OCI-LY3 (cell line): ENCODE measurements around the gene FRMPD1.

ENCODE experiments used
- H2AFZ ChIP-seq: fragments of 200-600, 300-600 bp; shearing (Covaris generic); 2 replicates; pipeline ENCODE4 v1.6.0; 2014; ENCODE audit warnings: antibody characterized with exemption, low read depth, low read length
- H3K27ac ChIP-seq: fragments of 200-600, 300-600 bp; sonication (generic); 2 replicates; pipeline ENCODE4 v1.5.1; 2014; ENCODE audit warnings: mild to moderate bottlenecking, low read length, moderate library complexity, mixed read lengths
- H3K27me3 ChIP-seq: fragments of 200-600, 300-600 bp; sonication (generic); 2 replicates; pipeline ENCODE4 v1.6.1; 2014; ENCODE audit warnings: low read depth, low read length, mixed read lengths
- H3K36me3 ChIP-seq: fragments of 200-600, 300-600 bp; sonication (generic); replicated peaks from 2 replicates; pipeline ENCODE3; 2014; ENCODE audit warnings: low read depth, low read length, mixed read lengths
- H3K4me1 ChIP-seq: fragments of 300-600, 200-600 bp; sonication (generic); 2 replicates; pipeline ENCODE4 v1.6.1; 2014; ENCODE audit warnings: low read length, mixed read lengths
- H3K4me2 ChIP-seq: fragments of 200-600, 300-600 bp; sonication (generic); 2 replicates; pipeline ENCODE4 v1.6.1; 2014; ENCODE audit warnings: low read length, mixed read lengths
- H3K4me3 ChIP-seq: fragments of 300-600, 200-600 bp; sonication (generic); 2 replicates; pipeline ENCODE4 v1.5.1; 2014; ENCODE audit warnings: antibody characterized with exemption, mild to moderate bottlenecking, low read length, moderate library complexity
- H3K79me2 ChIP-seq: fragments of 300-600, 200-600 bp; shearing (Covaris generic); 2 replicates; pipeline ENCODE4 v1.6.1; 2014; ENCODE audit warnings: mild to moderate bottlenecking, low read length, mixed read lengths
- H3K9ac ChIP-seq: fragments of 300-600, 200-600 bp; shearing (Covaris generic); 2 replicates; pipeline ENCODE4 v1.6.0; 2014; ENCODE audit warnings: mild to moderate bottlenecking, low read length, moderate library complexity
- H3K9me3 ChIP-seq: fragments of 200-600, 300-600 bp; shearing (Covaris generic); 2 replicates; pipeline ENCODE4 v1.6.1; 2014; ENCODE audit warnings: low read length, mixed read lengths; ENCODE audit not compliant: insufficient read depth
- H4K20me1 ChIP-seq: fragments of 200-600, 300-600 bp; sonication (generic); 2 replicates; pipeline ENCODE4 v1.6.1; 2016; ENCODE audit warnings: low read length, mixed read lengths; ENCODE audit not compliant: insufficient read depth
- EZH2phosphoT487 ChIP-seq: fragments of 200-600 bp; shearing (Covaris generic); IDR thresholded peaks from 2 replicates; pipeline ENCODE4 v1.6.1; 2018; ENCODE audit warnings: antibody characterized with exemption, mixed run types, low read depth
- TF ChIP-seq, protein P1 (sequence below): fragments of 200-600, 300-600 bp; sonication (generic); IDR thresholded peaks from 2 replicates; pipeline ENCODE4 v1.5.1; 2014; ENCODE audit warnings: antibody characterized with exemption, low read length, low read depth

Gene FRMPD1

DNA sequence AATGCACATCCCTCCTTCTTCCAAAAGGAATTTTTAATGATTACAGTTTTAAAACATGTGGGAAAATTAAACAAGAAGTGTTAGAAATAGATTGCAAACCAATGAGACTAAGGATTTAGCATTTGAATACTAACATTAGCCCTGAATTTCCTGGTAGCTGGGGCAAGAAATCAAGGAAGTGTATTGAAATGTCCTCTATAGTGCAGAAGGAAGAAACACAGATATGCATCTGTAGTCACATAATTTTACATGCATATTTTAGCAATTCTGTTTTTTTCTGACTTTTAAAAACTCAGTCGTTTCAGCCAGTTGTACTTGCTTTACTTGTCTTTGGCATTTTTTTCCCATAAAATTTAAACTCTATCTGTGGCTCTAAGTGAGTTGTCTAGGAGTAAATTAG is 45.8 kb downstream of the FRMPD1 start:
- Histone ChIP-seq H4K20me1 (no peaks in the 10 kb centered on the region), H3K27me3 (peaks cover 48% of the 10 kb centered on the region), H3K36me3 (no peaks in the 10 kb centered on the region), H3K4me3 (no peak overlapping the region), H3K4me2 (no peak overlapping the region), H3K9ac (no peak overlapping the region), H3K79me2 (no peaks in the 10 kb centered on the region), H3K4me1 (no peaks in the 10 kb centered on the region), H3K9me3 (no peaks in the 10 kb centered on the region), H2AFZ (no peak overlapping the region), H3K27ac (no peak overlapping the region)
- TF ChIP-seq, protein P1, sequence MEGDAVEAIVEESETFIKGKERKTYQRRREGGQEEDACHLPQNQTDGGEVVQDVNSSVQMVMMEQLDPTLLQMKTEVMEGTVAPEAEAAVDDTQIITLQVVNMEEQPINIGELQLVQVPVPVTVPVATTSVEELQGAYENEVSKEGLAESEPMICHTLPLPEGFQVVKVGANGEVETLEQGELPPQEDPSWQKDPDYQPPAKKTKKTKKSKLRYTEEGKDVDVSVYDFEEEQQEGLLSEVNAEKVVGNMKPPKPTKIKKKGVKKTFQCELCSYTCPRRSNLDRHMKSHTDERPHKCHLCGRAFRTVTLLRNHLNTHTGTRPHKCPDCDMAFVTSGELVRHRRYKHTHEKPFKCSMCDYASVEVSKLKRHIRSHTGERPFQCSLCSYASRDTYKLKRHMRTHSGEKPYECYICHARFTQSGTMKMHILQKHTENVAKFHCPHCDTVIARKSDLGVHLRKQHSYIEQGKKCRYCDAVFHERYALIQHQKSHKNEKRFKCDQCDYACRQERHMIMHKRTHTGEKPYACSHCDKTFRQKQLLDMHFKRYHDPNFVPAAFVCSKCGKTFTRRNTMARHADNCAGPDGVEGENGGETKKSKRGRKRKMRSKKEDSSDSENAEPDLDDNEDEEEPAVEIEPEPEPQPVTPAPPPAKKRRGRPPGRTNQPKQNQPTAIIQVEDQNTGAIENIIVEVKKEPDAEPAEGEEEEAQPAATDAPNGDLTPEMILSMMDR: no peak
- TF ChIP-seq EZH2phosphoT487: no peak

DNA sequence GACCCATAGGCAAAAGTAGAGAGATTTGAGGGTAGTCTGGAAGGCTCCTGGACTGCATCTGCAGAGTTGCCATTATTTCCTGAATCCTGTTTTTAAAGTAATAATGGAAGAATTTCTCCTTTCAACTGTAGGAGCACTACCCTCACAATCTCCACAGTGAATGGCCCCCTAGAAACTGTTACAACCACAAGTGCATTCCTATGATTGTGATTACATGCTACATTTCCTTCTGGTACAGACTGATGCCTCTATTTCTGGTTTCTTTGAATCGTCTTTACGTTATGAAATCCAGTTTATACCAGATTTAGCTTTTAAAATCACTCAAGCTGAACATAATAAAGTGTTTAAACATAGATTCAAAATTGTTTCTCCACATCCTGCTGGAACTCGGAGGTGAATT is 49.4 kb downstream of the FRMPD1 start:
- no peak overlapping the region for H2AFZ ChIP-seq
- H3K4me3 ChIP-seq: no peak overlapping the region
- H3K9me3 ChIP-seq: no peaks in the 10 kb centered on the region
- no peak overlapping the region for H3K4me2 ChIP-seq
- H4K20me1 ChIP-seq: no peaks in the 10 kb centered on the region
- no peaks in the 10 kb centered on the region for H3K79me2 ChIP-seq
- no peak overlapping the region for H3K9ac ChIP-seq
- H3K36me3 ChIP-seq: no peaks in the 10 kb centered on the region
- H3K27me3 ChIP-seq: peaks cover 16% of the 10 kb centered on the region
- no peaks in the 10 kb centered on the region for H3K4me1 ChIP-seq
- H3K27ac ChIP-seq: no peak overlapping the region
- no peak for TF ChIP-seq EZH2phosphoT487
- TF ChIP-seq, protein P1: no peak

- Histone ChIP-seq H3K79me2 (no peaks in the 10 kb centered on the region), H3K27me3 (peaks cover 10% of the 10 kb centered on the region), H3K36me3 (no peaks in the 10 kb centered on the region), H3K9ac (no peak overlapping the region), H4K20me1 (no peaks in the 10 kb centered on the region), H3K4me2 (no peak overlapping the region), H3K4me1 (no peaks in the 10 kb centered on the region), H3K9me3 (no peaks in the 10 kb centered on the region), H3K4me3 (no peak overlapping the region), H2AFZ (no peak overlapping the region), H3K27ac (no peak overlapping the region)
- no peak for TF ChIP-seq EZH2phosphoT487
- TF ChIP-seq, protein P1: no peak
These were observed 50.1 kb downstream of the FRMPD1 start for GRCh38 chr9:37700900-37701299.

DNA sequence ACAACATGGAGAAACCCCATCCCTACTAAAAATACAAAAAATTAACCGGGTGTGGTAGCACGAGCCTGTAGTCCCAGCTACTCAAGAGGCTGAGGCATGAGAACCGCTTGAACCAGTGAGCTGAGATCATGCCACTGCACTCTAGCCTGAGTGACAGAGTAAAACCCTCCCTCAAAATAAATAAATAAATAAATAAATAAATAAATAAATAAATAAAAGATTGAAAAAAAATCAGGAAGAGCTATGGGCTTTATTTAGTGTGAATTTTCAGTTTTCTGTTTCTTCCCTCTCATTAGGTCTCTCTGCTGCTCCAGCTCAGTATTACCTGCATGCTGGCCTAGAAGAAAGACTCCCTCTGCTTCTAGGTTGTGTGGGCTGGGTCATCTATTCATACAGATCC is 55.0 kb downstream of the FRMPD1 start:
- Histone ChIP-seq H3K79me2 (no peaks in the 10 kb centered on the region), H3K27me3 (peaks cover 14% of the 10 kb centered on the region), H3K36me3 (no peaks in the 10 kb centered on the region), H3K27ac (no peak overlapping the region), H3K9ac (no peak overlapping the region), H3K4me2 (no peak overlapping the region), H3K4me3 (no peak overlapping the region), H2AFZ (no peak overlapping the region), H4K20me1 (no peaks in the 10 kb centered on the region), H3K4me1 (peaks cover 7% of the 10 kb centered on the region), H3K9me3 (no peaks in the 10 kb centered on the region)
- TF ChIP-seq, protein P1: no peak
- TF ChIP-seq EZH2phosphoT487: no peak
